ENCODE data around the gene RAP2B. TPM values are rescaled to one million over a fixed set of nuclear protein-coding genes. Genes with fewer than 3 reads are reported as not detected.

Gene RAP2B
- total and polyA plus RNA-seq, 12 donors, result 2.6 to 25.1 (median 10.9) TPM

- Histone ChIP-seq H3K9me3 (replicated peaks in 1 of 3) (no peaks in the 10 kb centered on the region), H3K27ac (no peak overlapping the region), H3K36me3 (replicated peaks in 1 of 2) (no peaks in the 10 kb centered on the region), H3K27me3 (no peaks in the 10 kb centered on the region), H3K4me1 (replicated peaks in 1 of 2) (no peaks in the 10 kb centered on the region), H3K4me3 (no peak overlapping the region)
- intact Hi-C loops (cut with DNase I), result no loop called here
- no peak for TF ChIP-seq POLR2A (IDR thresholded peaks at IDR 0.05)
- no peak for TF ChIP-seq CTCF (IDR thresholded peaks at IDR 0.05)
- no peak for DNase-seq
- WGBS, 4 donors, result 58 to 72% (median 66%) methylated on average over 2 of the region's 2 CpGs
Measured at GRCh38 chr3:153171256-153171655, 9.2 kb downstream of the RAP2B start.

DNA sequence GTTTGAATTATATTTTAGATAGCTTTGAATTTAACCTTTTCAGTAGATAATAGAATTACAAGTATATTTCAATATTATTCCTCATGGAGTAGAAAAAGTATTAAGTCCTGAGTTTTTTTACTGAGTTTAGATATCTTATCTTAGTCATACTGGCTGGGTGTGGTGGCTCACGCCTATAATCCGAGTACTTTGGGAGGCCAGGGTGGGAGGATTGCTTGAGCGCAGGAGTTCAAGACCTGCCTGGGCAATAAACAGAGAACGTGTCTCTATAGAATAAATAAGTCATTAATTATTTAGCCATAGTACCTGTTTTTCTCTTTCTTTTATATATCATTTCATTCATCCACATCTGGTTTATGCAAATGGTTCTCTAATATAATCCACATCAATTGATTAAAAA is 9.9 kb downstream of the RAP2B start:
- WGBS, 4 donors, result 83 to 93% (median 89%) methylated on average over 4 of the region's 4 CpGs
- no peak overlapping the region for H3K4me3 ChIP-seq
- no peak overlapping the region for H3K27ac ChIP-seq
- intact Hi-C loops (cut with DNase I), result no loop called here
- no peak for TF ChIP-seq CTCF (IDR thresholded peaks at IDR 0.05)
- TF ChIP-seq POLR2A (IDR thresholded peaks at IDR 0.05), result no peak
- H3K4me1 ChIP-seq (replicated peaks in 1 of 2), result no peaks in the 10 kb centered on the region
- H3K9me3 ChIP-seq (replicated peaks in 1 of 3), result no peaks in the 10 kb centered on the region
- H3K27me3 ChIP-seq, result no peaks in the 10 kb centered on the region
- DNase-seq, result no peak
- H3K36me3 ChIP-seq (replicated peaks in 1 of 2), result no peaks in the 10 kb centered on the region

GRCh38 chr3:153172796-153173757 is 11.1 kb downstream of the RAP2B start:
- H3K27me3 ChIP-seq, result no peaks in the 10 kb centered on the region
- intact Hi-C loops (cut with DNase I), result no loop called here
- no peak for DNase-seq

More at GRCh38 chr3:153172796-153173757, 11.1 kb downstream of the RAP2B start:
- no peaks in the 10 kb centered on the region for H3K36me3 ChIP-seq (replicated peaks in 1 of 2)
- TF ChIP-seq CTCF (IDR thresholded peaks at IDR 0.05) (no peak), POLR2A (IDR thresholded peaks at IDR 0.05) (no peak)
- H3K9me3 ChIP-seq (replicated peaks in 1 of 3), result no peaks in the 10 kb centered on the region
- no peaks in the 10 kb centered on the region for H3K4me1 ChIP-seq (replicated peaks in 1 of 2)
- WGBS, 4 donors, result 87 to 92% (median 91%) methylated on average over 19 of the region's 19 CpGs
- H3K4me3 ChIP-seq, result no peak overlapping the region
- no peak overlapping the region for H3K27ac ChIP-seq
